ENCODE data around the gene FGF14. TPM values are rescaled to one million over a fixed set of nuclear protein-coding genes. Genes with fewer than 3 reads are reported as not detected.
A peak's percentile ranks its signal among the peaks of the same experiment; 100 is the strongest.

Gene FGF14
- polyA plus RNA-seq, 4 donors, result 1.0 to 1.6 (median 1.1) TPM

GRCh38 chr13:102002287-102002686 lies 399.6 kb downstream of the FGF14 start:
- peak in 1 of 4 donors; percentile 32 for DNase-seq (ENCODE audit: low read depth in 4 of 4, low spot score in 2 of 4)

- DNase-seq (ENCODE audit: low read depth in 4 of 4, low spot score in 2 of 4), result no peak
Observed at GRCh38 chr13:102000764-102001163, 401.1 kb downstream of the FGF14 start.

- DNase-seq (ENCODE audit: low read depth in 4 of 4, low spot score in 2 of 4), result no peak
Observed at GRCh38 chr13:101998129-101998528, 403.7 kb downstream of the FGF14 start.

- DNase-seq (ENCODE audit: low read depth in 4 of 4, low spot score in 2 of 4), result no peak
Observed at GRCh38 chr13:101996954-101997353, 404.9 kb downstream of the FGF14 start.

GRCh38 chr13:101989798-101990350 lies 412.0 kb downstream of the FGF14 start:
- DNase-seq (ENCODE audit: low read depth in 4 of 4, low spot score in 2 of 4), result no peak

GRCh38 chr13:101988140-101988539 lies 413.7 kb downstream of the FGF14 start:
- no peak for DNase-seq (ENCODE audit: low read depth in 4 of 4, low spot score in 2 of 4)

GRCh38 chr13:101986316-101986715 lies 415.5 kb downstream of the FGF14 start:
- no peak for DNase-seq (ENCODE audit: low read depth in 4 of 4, low spot score in 2 of 4)

- DNase-seq (ENCODE audit: low read depth in 4 of 4, low spot score in 2 of 4), result no peak
Observed at GRCh38 chr13:101985321-101985720, 416.5 kb downstream of the FGF14 start.

- DNase-seq (ENCODE audit: low read depth in 4 of 4, low spot score in 2 of 4), result no peak
Observed at GRCh38 chr13:101982903-101983302, 418.9 kb downstream of the FGF14 start.

- DNase-seq (ENCODE audit: low read depth in 4 of 4, low spot score in 2 of 4), result no peak
Observed at GRCh38 chr13:101979825-101980224, 422.0 kb downstream of the FGF14 start.

- no peak for DNase-seq (ENCODE audit: low read depth in 4 of 4, low spot score in 2 of 4)
Observed at GRCh38 chr13:101978552-101979315, 423.1 kb downstream of the FGF14 start.

GRCh38 chr13:101977475-101977874 lies 424.4 kb downstream of the FGF14 start:
- DNase-seq (ENCODE audit: low read depth in 4 of 4, low spot score in 2 of 4), result no peak

- DNase-seq (ENCODE audit: low read depth in 4 of 4, low spot score in 2 of 4), result no peak
Observed at GRCh38 chr13:101972191-101972590, 429.7 kb downstream of the FGF14 start.

GRCh38 chr13:101970341-101970740 lies 431.5 kb downstream of the FGF14 start:
- no peak for DNase-seq (ENCODE audit: low read depth in 4 of 4, low spot score in 2 of 4)

GRCh38 chr13:101967781-101968180 lies 434.1 kb downstream of the FGF14 start:
- no peak for DNase-seq (ENCODE audit: low read depth in 4 of 4, low spot score in 2 of 4)

GRCh38 chr13:101967216-101967615 lies 434.6 kb downstream of the FGF14 start:
- no peak for DNase-seq (ENCODE audit: low read depth in 4 of 4, low spot score in 2 of 4)

- DNase-seq (ENCODE audit: low read depth in 4 of 4, low spot score in 2 of 4), result no peak
Observed at GRCh38 chr13:101965096-101965495, 436.8 kb downstream of the FGF14 start.

- DNase-seq (ENCODE audit: low read depth in 4 of 4, low spot score in 2 of 4), result no peak
Observed at GRCh38 chr13:101959016-101959415, 442.8 kb downstream of the FGF14 start.

- no peak for DNase-seq (ENCODE audit: low read depth in 4 of 4, low spot score in 2 of 4)
Observed at GRCh38 chr13:101955764-101956163, 446.1 kb downstream of the FGF14 start.

GRCh38 chr13:101951114-101951513 lies 450.7 kb downstream of the FGF14 start:
- no peak for DNase-seq (ENCODE audit: low read depth in 4 of 4, low spot score in 2 of 4)

GRCh38 chr13:101949681-101950080 lies 452.2 kb downstream of the FGF14 start:
- no peak for DNase-seq (ENCODE audit: low read depth in 4 of 4, low spot score in 2 of 4)

GRCh38 chr13:101946401-101946800 lies 455.4 kb downstream of the FGF14 start:
- DNase-seq (ENCODE audit: low read depth in 4 of 4, low spot score in 2 of 4), result no peak

Measured in left renal cortex interstitium (tissue), 4 donors.